Endothelial cell of umbilical vein (primary cell): Measurements from ENCODE around the gene PTBP3. TPM values are rescaled to one million over a fixed set of nuclear protein-coding genes. Genes with fewer than 3 reads are reported as not detected.
A peak's percentile ranks its signal among the peaks of the same experiment; 100 is the strongest.

Source experiments
- BruUV-seq: library from RNA; stranded (reverse); fragments of 400-500 nt; replicated peaks from 2 replicates; lab custom pipeline; 2021; lab: Mats Ljungman, UMichigan
- CTCF ChIA-PET: fragments of 300-600, 350-600 bp; sonication (Branson Sonifier 250); formaldehyde crosslinking; loops from one replicate; lab custom pipeline; 2021; ENCODE audit warnings: antibody characterized with exemption, inconsistent platforms; lab: Charles Lee
- POLR2A ChIA-PET: fragments of 300-600, 350-600 bp; sonication (Branson Sonifier 250); formaldehyde crosslinking; loops from one replicate; lab custom pipeline; 2021; ENCODE audit warnings: antibody characterized with exemption, inconsistent platforms; lab: Charles Lee
- DNase-seq: peaks from one replicate; pipeline ENCODE4 v3.0.0-alpha.2; 2011; ENCODE audit warnings: low read depth, low spot score
- FAIRE-seq: peaks from 2 replicates; lab custom pipeline; 2011; peaks lifted over from hg19 to GRCh38; lab: Jason Lieb, UNC
- H2AFZ ChIP-seq: 2 replicates; pipeline ENCODE4 v1.6.0; 2012; ENCODE audit warnings: low read depth, low read length, control low read depth, inconsistent platforms
- H3K27ac ChIP-seq: 2 replicates; pipeline ENCODE4 v1.5.1; 2011; ENCODE audit warnings: low read depth, mild to moderate bottlenecking, control low read depth, low read length, moderate library complexity; ENCODE audit not compliant: insufficient read depth
- H3K27me3 ChIP-seq, 2 experiments: 2 replicates each; pipeline versions ENCODE4 v1.6.0 to v1.6.1; 2011; ENCODE audit warnings: low read length in 2 of 2, mixed read lengths in 1 of 2; ENCODE audit not compliant: control insufficient read depth in 2 of 2, insufficient read depth in 2 of 2
- H3K36me3 ChIP-seq, 2 experiments: 2 replicates in 1 of 2; 3 replicates in 1 of 2; pipeline ENCODE4 v1.5.1; 2011; ENCODE audit warnings: low read length in 2 of 2, mild to moderate bottlenecking in 1 of 2, moderate library complexity in 1 of 2; ENCODE audit not compliant: control insufficient read depth in 2 of 2, insufficient read depth in 2 of 2; ENCODE audit errors: extremely low read depth in 1 of 2
- H3K4me1 ChIP-seq: 3 replicates; pipeline ENCODE4 v1.5.1; 2011; ENCODE audit warnings: mild to moderate bottlenecking, low read length; ENCODE audit not compliant: control insufficient read depth, insufficient read depth; ENCODE audit errors: extremely low read depth
- H3K4me2 ChIP-seq: 2 replicates; pipeline ENCODE4 v1.6.1; 2011; ENCODE audit warnings: low read length, control low read depth, mixed read lengths; ENCODE audit not compliant: insufficient read depth
- H3K4me3 ChIP-seq, 3 experiments: fragments of 200-600 bp in 1 of 3; sonication (generic), shearing (Covaris generic) in 1 of 3; replicated peaks in 1 of 3; 2 replicates each; pipeline ENCODE4 v1.5.1; 2011 to 2016; ENCODE audit warnings: control low read depth in 3 of 3, low read length in 3 of 3, mild to moderate bottlenecking in 2 of 3, inconsistent platforms in 1 of 3, low read depth in 1 of 3, moderate library complexity in 1 of 3; ENCODE audit not compliant: insufficient read depth in 1 of 3
- H3K79me2 ChIP-seq: 2 replicates; pipeline ENCODE4 v1.6.0; 2012; ENCODE audit warnings: low read length, inconsistent platforms; ENCODE audit not compliant: control insufficient read depth, insufficient read depth
- H3K9ac ChIP-seq: replicated peaks from 2 replicates; pipeline ENCODE3; 2011; ENCODE audit warnings: low read length, control low read depth; ENCODE audit not compliant: insufficient read depth; ENCODE audit errors: extremely low read depth
- H3K9me1 ChIP-seq: replicated peaks from 3 replicates; pipeline ENCODE4 v1.6.0; 2011; ENCODE audit warnings: mild to moderate bottlenecking, low read length; ENCODE audit not compliant: control insufficient read depth, insufficient read depth; ENCODE audit errors: extremely low read depth
- H3K9me3 ChIP-seq: replicated peaks from 2 replicates; pipeline ENCODE4 v1.5.1; 2012; ENCODE audit warnings: low read length, inconsistent platforms; ENCODE audit not compliant: control insufficient read depth, insufficient read depth
- H4K20me1 ChIP-seq: replicated peaks from 2 replicates; pipeline ENCODE3; 2011; ENCODE audit warnings: mild to moderate bottlenecking, low read length; ENCODE audit not compliant: control insufficient read depth, insufficient read depth; ENCODE audit errors: extremely low read depth
- EZH2 ChIP-seq: IDR thresholded peaks from 2 replicates; pipeline ENCODE4 v1.6.1; 2012; ENCODE audit warnings: borderline replicate concordance, low read depth, mild to moderate bottlenecking, moderate library complexity, low read length, inconsistent platforms; ENCODE audit not compliant: severe bottlenecking
- FOS ChIP-seq: IDR thresholded peaks from 2 replicates; pipeline ENCODE4 v1.6.1; 2011; ENCODE audit warnings: mild to moderate bottlenecking, low read length, moderate library complexity, borderline replicate concordance; ENCODE audit not compliant: insufficient read depth
- GATA2 ChIP-seq: IDR thresholded peaks from 2 replicates; pipeline ENCODE4 v1.7.0; 2011; ENCODE audit warnings: low read depth, mild to moderate bottlenecking, moderate library complexity, mixed read lengths, low read length; ENCODE audit not compliant: insufficient read length, insufficient read depth
- JUN ChIP-seq: IDR thresholded peaks from 2 replicates; pipeline ENCODE4 v1.6.1; 2011; ENCODE audit warnings: borderline replicate concordance, low read depth; ENCODE audit not compliant: insufficient read length, insufficient read depth
- MYC ChIP-seq: IDR thresholded peaks from one replicate; pipeline ENCODE4 v1.6.1; 2011; ENCODE audit warnings: mild to moderate bottlenecking, low read depth, low read length
- POLR2A ChIP-seq: IDR thresholded peaks from 2 replicates; pipeline ENCODE4 v1.6.1; 2012; ENCODE audit warnings: low read depth, mild to moderate bottlenecking, control low read depth, low read length
- POLR2AphosphoS5 ChIP-seq: IDR thresholded peaks from 2 replicates; pipeline ENCODE4 v1.6.1; 2012; ENCODE audit warnings: low read depth, mild to moderate bottlenecking, control low read depth, low read length, moderate library complexity; ENCODE audit not compliant: insufficient read depth
- dilution Hi-C: fragments of 300-500 bp; cut with MboI; formaldehyde crosslinking; loops from one replicate; pipeline ENCODE4 v1.15.0; 2019; ENCODE audit warnings: low sequenced_read_pairs; ENCODE audit not compliant: extremely low pct_ligation_motif_present
- intact Hi-C: fragments of 100-400 bp; cut with micrococcal nuclease; formaldehyde crosslinking; loops from one replicate; pipeline ENCODE4 v1.10.0; 2022
- polyA plus RNA-seq, 4 experiments: library from polyadenylated mRNA; depleted of rRNA in 3 of 4; stranded (reverse) in 3 of 4; unstranded in 1 of 4; fragments of >200 nt; gene quantifications; 2 replicates each; pipeline versions ENCODE4 v1.2.1 to v1.2.3, GENCODE V29; 2011 to 2012; ENCODE audit warnings: missing spikeins in 1 of 4
- total RNA-seq: library from RNA; stranded (reverse); gene quantifications from 2 replicates; pipeline ENCODE4 v1.2.3, GENCODE V29; 2021
- TF ChIP-seq, protein P1 (sequence below), 2 donors: IDR thresholded peaks; 1 replicate in 1 of 2; 2 replicates in 1 of 2; pipeline ENCODE4 v1.5.1; 2011; ENCODE audit warnings: low read length in 2 of 2, mild to moderate bottlenecking in 2 of 2, moderate library complexity in 2 of 2, control low read depth in 1 of 2, inconsistent platforms in 1 of 2, low read depth in 1 of 2; ENCODE audit not compliant: insufficient read depth in 1 of 2; ENCODE audit errors: extremely low read depth in 1 of 2
- TF ChIP-seq, protein P2 (sequence below): IDR thresholded peaks from 2 replicates; pipeline ENCODE4 v1.6.1; 2011; ENCODE audit not compliant: insufficient read depth, insufficient read length

Gene PTBP3
- total and polyA plus RNA-seq, 2 donors (not counting 3 experiments of a cell fraction or from before 2014, with no cell fraction given): 42.4 to 75.0 TPM

DNA sequence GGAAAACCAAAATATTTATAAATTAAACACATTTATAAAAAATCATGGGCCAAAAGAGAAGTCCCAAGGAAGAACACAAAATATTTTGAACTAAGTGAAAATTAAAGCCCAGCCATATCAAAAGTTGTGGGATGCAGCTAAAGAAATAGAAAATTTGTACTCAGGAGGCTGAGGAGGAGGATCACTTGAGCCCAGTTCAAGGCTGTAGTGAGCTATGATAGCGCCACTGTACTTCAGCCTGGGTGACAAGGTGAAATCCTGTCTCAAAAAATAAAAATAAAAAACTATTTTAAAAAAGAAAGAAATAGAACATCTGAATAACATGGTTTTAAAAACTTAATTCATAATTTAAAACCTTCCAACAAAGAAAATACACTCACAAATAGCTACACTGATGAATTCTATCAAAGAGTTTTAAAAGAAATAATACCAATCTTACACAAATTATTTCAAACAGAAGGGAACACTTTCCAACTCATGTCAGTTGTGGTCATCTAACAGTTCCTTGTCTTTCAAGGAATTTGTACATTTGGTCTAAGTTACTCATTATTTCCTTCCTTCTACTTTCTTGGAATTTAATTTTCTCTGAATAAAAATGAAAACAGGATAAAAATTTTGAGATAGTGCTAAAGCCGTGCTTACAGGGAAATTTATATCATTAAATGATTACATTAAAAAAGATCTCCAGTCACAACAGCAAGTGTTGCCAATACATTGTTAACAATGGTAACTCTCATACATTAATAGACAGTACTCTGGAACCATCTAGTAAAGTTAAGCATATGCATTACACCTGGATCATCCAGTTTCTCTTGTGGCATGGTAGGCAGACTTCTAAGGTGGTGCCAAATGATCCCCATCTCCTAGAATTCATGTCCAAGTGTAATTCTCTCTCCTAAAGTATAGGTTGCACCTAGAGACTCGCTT is 17.8 kb downstream of the PTBP3 start:
- Histone ChIP-seq H3K4me1 (peaks cover 17% of the 10 kb centered on the region), H3K9me3 (no peaks in the 10 kb centered on the region), H3K79me2 (peaks cover 94% of the 10 kb centered on the region), H3K27ac (no peak overlapping the region), H3K9ac (no peak overlapping the region), H3K36me3 (no peaks in the 10 kb centered on the region), H3K27me3 (no peaks in the 10 kb centered on the region), H3K4me2 (peak overlapping the region; percentile 49), H3K9me1 (no peaks in the 10 kb centered on the region), H4K20me1 (peaks cover 7% of the 10 kb centered on the region), H2AFZ (no peak overlapping the region), H3K4me3 (no peak overlapping the region)
- dilution Hi-C loops: no loop called here
- no TSS peak for BruUV-seq
- FAIRE-seq (no peak), DNase-seq (peak; percentile 40)
- intact Hi-C loops: no loop called here
- TF ChIP-seq JUN (peak; percentile 6), POLR2A (no peak), FOS (peak; percentile 46)
- CTCF ChIA-PET: interaction anchor here (1.0 to 1.6 kb wide), 5 partner anchors 8 to 166 kb away, joined by 3 to 5 read pairs (median 3); partner anchors contain the start of gene PTBP3
- POLR2A ChIA-PET: interaction anchor here (0.6 kb wide), 1 partner anchor 8 kb away, joined by 3 read pairs; no protein-coding TSS in a partner anchor

DNA sequence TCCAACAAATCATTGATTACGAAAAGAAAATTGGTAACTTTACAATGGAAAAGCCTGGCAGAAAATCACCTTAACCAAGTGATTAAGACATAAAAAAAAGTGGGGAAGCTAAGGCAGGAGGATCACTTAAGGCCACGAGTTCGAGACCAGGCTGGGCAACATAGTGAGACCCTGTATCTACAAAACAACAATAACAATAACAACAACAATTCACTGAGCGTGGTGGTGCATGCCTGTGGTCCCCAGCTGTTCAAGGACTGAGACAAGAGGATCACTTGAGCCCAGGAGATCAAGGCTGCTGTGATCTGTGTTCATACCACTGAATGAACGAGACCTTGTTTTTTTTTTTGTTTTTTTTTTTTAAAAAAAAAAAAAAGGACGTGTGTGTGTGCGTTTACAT is 21.3 kb downstream of the PTBP3 start:
- intact Hi-C loops: no loop called here
- TF ChIP-seq, protein P1, sequence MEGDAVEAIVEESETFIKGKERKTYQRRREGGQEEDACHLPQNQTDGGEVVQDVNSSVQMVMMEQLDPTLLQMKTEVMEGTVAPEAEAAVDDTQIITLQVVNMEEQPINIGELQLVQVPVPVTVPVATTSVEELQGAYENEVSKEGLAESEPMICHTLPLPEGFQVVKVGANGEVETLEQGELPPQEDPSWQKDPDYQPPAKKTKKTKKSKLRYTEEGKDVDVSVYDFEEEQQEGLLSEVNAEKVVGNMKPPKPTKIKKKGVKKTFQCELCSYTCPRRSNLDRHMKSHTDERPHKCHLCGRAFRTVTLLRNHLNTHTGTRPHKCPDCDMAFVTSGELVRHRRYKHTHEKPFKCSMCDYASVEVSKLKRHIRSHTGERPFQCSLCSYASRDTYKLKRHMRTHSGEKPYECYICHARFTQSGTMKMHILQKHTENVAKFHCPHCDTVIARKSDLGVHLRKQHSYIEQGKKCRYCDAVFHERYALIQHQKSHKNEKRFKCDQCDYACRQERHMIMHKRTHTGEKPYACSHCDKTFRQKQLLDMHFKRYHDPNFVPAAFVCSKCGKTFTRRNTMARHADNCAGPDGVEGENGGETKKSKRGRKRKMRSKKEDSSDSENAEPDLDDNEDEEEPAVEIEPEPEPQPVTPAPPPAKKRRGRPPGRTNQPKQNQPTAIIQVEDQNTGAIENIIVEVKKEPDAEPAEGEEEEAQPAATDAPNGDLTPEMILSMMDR (IDR thresholded peaks at IDR 0.05; ENCODE audit: extremely low read depth in 1 of 2, insufficient read depth in 1 of 2, low read depth in 1 of 2, low read length in 2 of 2): no peak
- TF ChIP-seq JUN: no peak
- TF ChIP-seq FOS: no peak
- no peak for TF ChIP-seq POLR2AphosphoS5
- TF ChIP-seq EZH2: no peak
- TF ChIP-seq, protein P2, sequence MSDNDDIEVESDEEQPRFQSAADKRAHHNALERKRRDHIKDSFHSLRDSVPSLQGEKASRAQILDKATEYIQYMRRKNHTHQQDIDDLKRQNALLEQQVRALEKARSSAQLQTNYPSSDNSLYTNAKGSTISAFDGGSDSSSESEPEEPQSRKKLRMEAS: no peak
- TF ChIP-seq GATA2: no peak
- TF ChIP-seq MYC: no peak
- no peak for TF ChIP-seq POLR2A
- DNase-seq (no peak), FAIRE-seq (no peak)
- Histone ChIP-seq H3K9me3 (no peaks in the 10 kb centered on the region), H3K4me2 (no peak overlapping the region), H3K27ac (no peak overlapping the region), H3K9ac (no peak overlapping the region), H3K27me3 (no peaks in the 10 kb centered on the region), H3K79me2 (peaks cover 89% of the 10 kb centered on the region), H2AFZ (no peak overlapping the region), H4K20me1 (peaks cover 7% of the 10 kb centered on the region), H3K4me3 (no peak overlapping the region), H3K36me3 (no peaks in the 10 kb centered on the region), H3K4me1 (peaks cover 17% of the 10 kb centered on the region), H3K9me1 (no peaks in the 10 kb centered on the region)
- POLR2A ChIA-PET: no interaction called here
- dilution Hi-C loops: no loop called here
- no TSS peak for BruUV-seq
- CTCF ChIA-PET: no interaction called here
